NCI-H774 (cell line): ENCODE data around the gene MPC1.

ENCODE experiments used
- DNase-seq: peaks from one replicate; lab custom pipeline; 2025; lab: John Stamatoyannopoulos, UW

The MPC1 gene

DNA sequence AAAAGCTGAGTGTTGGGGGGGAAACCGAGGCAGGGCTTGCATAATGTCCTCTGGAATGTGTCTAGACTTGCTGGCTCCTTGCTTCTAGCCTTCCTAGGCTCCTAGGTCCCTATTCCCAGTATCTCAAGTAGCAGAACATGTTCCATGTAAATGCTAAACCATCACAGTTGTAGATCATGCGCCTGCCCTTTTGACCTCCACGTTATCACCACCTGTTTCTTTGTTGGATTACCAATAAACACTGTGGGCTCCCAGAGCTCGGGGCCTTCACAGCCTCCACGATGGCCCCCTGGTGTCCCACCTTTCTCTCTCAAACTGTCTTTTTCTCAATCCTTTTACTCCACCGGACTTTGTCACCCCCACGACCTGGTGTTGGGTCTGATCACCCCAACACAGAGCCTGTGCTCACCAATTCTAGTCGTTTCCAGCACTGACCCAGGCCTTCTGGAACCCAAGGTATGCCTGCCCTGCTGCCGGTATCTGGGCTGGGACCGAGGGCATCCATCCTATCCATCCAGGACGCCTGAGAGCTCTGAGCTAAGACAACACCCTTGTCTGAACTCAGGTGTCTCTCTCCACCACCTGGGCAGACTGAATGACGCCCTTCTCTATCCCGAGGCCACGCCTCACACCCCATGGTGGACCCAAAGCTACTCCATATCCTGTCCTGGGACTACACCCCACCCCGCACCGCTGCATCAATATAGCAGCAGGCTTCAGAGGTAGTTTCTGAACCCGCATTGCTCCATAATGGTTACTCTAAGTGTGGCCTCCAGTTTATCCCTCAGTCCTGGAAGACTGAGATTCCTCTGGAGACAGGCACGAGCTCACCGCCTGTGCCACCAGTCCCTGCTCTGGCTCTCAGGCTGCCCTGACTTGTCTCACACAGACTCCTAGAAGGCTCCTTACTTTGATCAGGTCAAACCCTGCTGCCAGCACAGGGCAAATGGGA lies 65.2 kb downstream of the MPC1 start:
- DNase-seq: no peak

DNA sequence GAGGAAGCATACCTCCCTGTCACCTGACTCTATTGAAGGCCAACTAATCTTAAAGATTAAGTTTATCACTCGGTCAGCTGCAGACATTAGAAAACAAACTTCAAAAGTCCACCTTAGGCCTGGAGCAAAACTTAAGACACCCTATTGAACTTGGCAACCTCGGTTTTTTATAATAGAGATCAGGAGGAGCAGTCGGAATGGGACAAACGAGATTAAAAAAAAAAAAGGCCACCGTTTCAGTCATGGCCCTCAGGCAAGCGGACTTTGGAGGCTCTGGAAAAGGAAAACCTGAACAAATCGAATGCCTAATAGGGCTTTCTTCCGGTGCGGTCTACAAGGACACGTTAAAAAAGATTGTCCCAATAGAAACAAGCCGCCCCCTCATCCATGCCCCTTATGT lies 67.3 kb downstream of the MPC1 start:
- DNase-seq: no peak
